Measurements from ENCODE around the gene MARS1. TPM values are rescaled to one million over a fixed set of nuclear protein-coding genes. Genes with fewer than 3 reads are reported as not detected.

MARS1 gene
- total and polyA plus RNA-seq, 2 experiments from 2014 or later, result 266 to 351 TPM

GRCh38 chr12:57460841-57461275 is 27.0 kb upstream of the MARS1 start:
- peak overlapping the region; percentile 98 for H3K27ac Mint-ChIP-seq
- H3K9me2 ChIP-seq (ENCODE audit: insufficient read depth), result no peaks in the 10 kb centered on the region
- DNase-seq (ENCODE audit: low spot score) (peak; percentile 91), ATAC-seq (peak; percentile 22)
- peak overlapping the region; percentile 100 for H3K4me2 ChIP-seq
- H2AFZ ChIP-seq, result peak overlapping the region; percentile 72; the same call in 1 of the 2 replicates
- peaks cover 30% of the 10 kb centered on the region for H3K36me3 Mint-ChIP-seq (ENCODE audit: low read depth)
- TF ChIP-seq CTCF (conservative IDR thresholded peaks at IDR 0.05; ENCODE audit: low read depth in 2 of 2), result peak; percentile 20 to 30; a peak in 2 of 4 replicates
- no peak for TF ChIP-seq ETS1 (IDR thresholded peaks at IDR 0.05)
- peak; percentile 23; the same call in 1 of the 2 replicates for TF ChIP-seq POLR2AphosphoS5 (IDR thresholded peaks at IDR 0.05; ENCODE audit: low read depth)
- H3K9me3 Mint-ChIP-seq, result no peaks in the 10 kb centered on the region; the same call in 2 of the 3 replicates
- peak overlapping the region; percentile 100 for H3K27ac ChIP-seq (ENCODE audit: low read depth)
- peak overlapping the region; percentile 82 for H3K4me3 Mint-ChIP-seq
- peaks cover 41% of the 10 kb centered on the region for H3K27me3 Mint-ChIP-seq (ENCODE audit: insufficient read depth, low read depth, poor library complexity)
- no peaks in the 10 kb centered on the region; the same call in 1 of the 2 replicates for H4K20me1 ChIP-seq (replicated peaks; ENCODE audit: insufficient read depth)
- H3K4me3 ChIP-seq, result peak overlapping the region; percentile 97
- peaks cover 23% of the 10 kb centered on the region for H3K79me2 ChIP-seq (replicated peaks; ENCODE audit: insufficient read depth)
- no peaks in the 10 kb centered on the region for H3K27me3 ChIP-seq (ENCODE audit: insufficient read depth)
- H3F3A ChIP-seq (replicated peaks; ENCODE audit: low read depth), result peaks cover 25% of the 10 kb centered on the region
- peaks cover 31% of the 10 kb centered on the region for H3K4me1 ChIP-seq (ENCODE audit: insufficient read depth)
- no peaks in the 10 kb centered on the region for H3K36me3 ChIP-seq (ENCODE audit: insufficient read depth)
- peaks cover 41% of the 10 kb centered on the region for H3K4me1 Mint-ChIP-seq

GRCh38 chr12:57461276-57461916 is 26.5 kb upstream of the MARS1 start:
- TF ChIP-seq STAT1 (IDR thresholded peaks at IDR 0.05; ENCODE audit: unreplicated experiment) (no peak), POLR2AphosphoS5 (IDR thresholded peaks at IDR 0.05; ENCODE audit: low read depth) (peak; percentile 3; the same call in 1 of the 2 replicates), CREB1 (CRISPR knock-in tag; IDR thresholded peaks at IDR 0.05; ENCODE audit: low read depth) (peak; percentile 91), ETS1 (IDR thresholded peaks at IDR 0.05) (no peak), CTCF (conservative IDR thresholded peaks at IDR 0.05; ENCODE audit: low read depth in 2 of 2) (no peak), EZH2phosphoT487 (IDR thresholded peaks at IDR 0.05; ENCODE audit: unreplicated experiment) (no peak)

More at GRCh38 chr12:57461276-57461916, 26.5 kb upstream of the MARS1 start:
- peak overlapping the region; percentile 100 for H3K4me2 ChIP-seq
- H3K4me1 ChIP-seq (ENCODE audit: insufficient read depth), result peaks cover 28% of the 10 kb centered on the region
- no peaks in the 10 kb centered on the region for H3K9me2 ChIP-seq (ENCODE audit: insufficient read depth)
- H3F3A ChIP-seq (replicated peaks; ENCODE audit: low read depth), result peaks cover 25% of the 10 kb centered on the region
- H3K36me3 ChIP-seq (ENCODE audit: insufficient read depth), result no peaks in the 10 kb centered on the region
- H3K4me3 ChIP-seq, result peak overlapping the region; percentile 97
- DNase-seq (ENCODE audit: low spot score) (peak; percentile 95), ATAC-seq (peak; percentile 37)
- peak overlapping the region; percentile 100 for H3K27ac ChIP-seq (ENCODE audit: low read depth)
- no peaks in the 10 kb centered on the region for H3K27me3 ChIP-seq (ENCODE audit: insufficient read depth)
- peak overlapping the region; percentile 99 for H3K27ac Mint-ChIP-seq
- H2AFZ ChIP-seq, result peak overlapping the region; percentile 76; the same call in 1 of the 2 replicates
- H3K9me3 Mint-ChIP-seq, result no peaks in the 10 kb centered on the region; the same call in 2 of the 3 replicates
- peaks cover 23% of the 10 kb centered on the region for H3K79me2 ChIP-seq (replicated peaks; ENCODE audit: insufficient read depth)
- H3K4me1 Mint-ChIP-seq, result peaks cover 38% of the 10 kb centered on the region
- peaks cover 29% of the 10 kb centered on the region for H3K36me3 Mint-ChIP-seq (ENCODE audit: low read depth)
- no peaks in the 10 kb centered on the region; the same call in 1 of the 2 replicates for H4K20me1 ChIP-seq (replicated peaks; ENCODE audit: insufficient read depth)
- peaks cover 36% of the 10 kb centered on the region for H3K27me3 Mint-ChIP-seq (ENCODE audit: insufficient read depth, low read depth, poor library complexity)
- H3K4me3 Mint-ChIP-seq, result peak overlapping the region; percentile 82

Measured in GM23338 (cell line).